Type B pancreatic cell (in vitro differentiated cells): ENCODE data around the gene MRM2. TPM values are rescaled to one million over a fixed set of nuclear protein-coding genes. Genes with fewer than 3 reads are reported as not detected.

Experiments used
- DNase-seq: peaks from one replicate; pipeline ENCODE4 v3.0.0; 2021; ENCODE audit warnings: mixed read lengths; ENCODE audit not compliant: unreplicated experiment; ENCODE audit errors: extremely low spot score
- H3K27ac Mint-ChIP-seq: 2 replicates; pipeline ENCODE4 v1.8.0; 2021; ENCODE audit warnings: mild to moderate bottlenecking, mixed read lengths
- H3K27me3 Mint-ChIP-seq: 2 replicates; pipeline ENCODE4 v1.8.0; 2021; ENCODE audit warnings: mixed read lengths
- H3K36me3 Mint-ChIP-seq: 2 replicates; pipeline ENCODE4 v1.8.0; 2021; ENCODE audit warnings: mixed read lengths
- H3K4me1 Mint-ChIP-seq: one replicate; pipeline ENCODE4 v1.8.0; 2021; ENCODE audit warnings: mixed read lengths; ENCODE audit not compliant: unreplicated experiment
- H3K4me3 Mint-ChIP-seq: 2 replicates; pipeline ENCODE4 v1.8.0; 2021; ENCODE audit warnings: mild to moderate bottlenecking, mixed read lengths
- H3K9me3 Mint-ChIP-seq: 2 replicates; pipeline ENCODE4 v1.8.0; 2021; ENCODE audit warnings: mixed read lengths
- CTCF ChIP-seq: fragments of 200-600 bp; sonication (generic); conservative IDR thresholded peaks from 2 replicates; pipeline ENCODE4 v1.5.0; 2021; ENCODE audit warnings: antibody characterized with exemption, mild to moderate bottlenecking
- total RNA-seq: library from RNA; stranded (reverse); gene quantifications from 2 replicates; pipeline ENCODE4 v1.2.1, GENCODE V29; 2021; ENCODE audit warnings: low replicate concordance

Gene MRM2
- total RNA-seq, 1 donor from 2014 or later = 35.3 TPM

- H3K4me3 Mint-ChIP-seq = no peak overlapping the region
- H3K4me1 Mint-ChIP-seq = no peaks in the 10 kb centered on the region
- H3K9me3 Mint-ChIP-seq = no peaks in the 10 kb centered on the region
- peaks cover 5% of the 10 kb centered on the region for H3K36me3 Mint-ChIP-seq
- no peak for TF ChIP-seq CTCF
- no peak for DNase-seq
- H3K27me3 Mint-ChIP-seq = no peaks in the 10 kb centered on the region
- H3K27ac Mint-ChIP-seq = no peak overlapping the region
Measured at GRCh38 chr7:2263176-2263575, 21.2 kb upstream of the MRM2 start.

GRCh38 chr7:2261611-2262010 lies 19.6 kb upstream of the MRM2 start:
- no peak overlapping the region for H3K4me3 Mint-ChIP-seq
- peaks cover 5% of the 10 kb centered on the region for H3K36me3 Mint-ChIP-seq
- H3K4me1 Mint-ChIP-seq = no peaks in the 10 kb centered on the region
- TF ChIP-seq CTCF = no peak
- no peak overlapping the region for H3K27ac Mint-ChIP-seq
- DNase-seq = no peak
- H3K27me3 Mint-ChIP-seq = no peaks in the 10 kb centered on the region
- no peaks in the 10 kb centered on the region for H3K9me3 Mint-ChIP-seq

GRCh38 chr7:2260820-2261219 lies 18.8 kb upstream of the MRM2 start:
- Mint-ChIP-seq H3K4me1 (no peaks in the 10 kb centered on the region), H3K27me3 (no peaks in the 10 kb centered on the region), H3K4me3 (no peak overlapping the region), H3K36me3 (peaks cover 5% of the 10 kb centered on the region), H3K27ac (no peak overlapping the region), H3K9me3 (no peaks in the 10 kb centered on the region)
- no peak for TF ChIP-seq CTCF
- DNase-seq = no peak

- Mint-ChIP-seq H3K27me3 (no peaks in the 10 kb centered on the region), H3K4me3 (no peak overlapping the region), H3K36me3 (peaks cover 8% of the 10 kb centered on the region), H3K4me1 (no peaks in the 10 kb centered on the region), H3K27ac (no peak overlapping the region), H3K9me3 (no peaks in the 10 kb centered on the region)
- no peak for TF ChIP-seq CTCF
- DNase-seq = no peak
Measured at GRCh38 chr7:2259480-2259879, 17.5 kb upstream of the MRM2 start.

- no peak for TF ChIP-seq CTCF
- H3K9me3 Mint-ChIP-seq = no peaks in the 10 kb centered on the region
- no peaks in the 10 kb centered on the region for H3K27me3 Mint-ChIP-seq
- no peak overlapping the region for H3K4me3 Mint-ChIP-seq
- no peaks in the 10 kb centered on the region for H3K4me1 Mint-ChIP-seq
- no peak for DNase-seq
- H3K36me3 Mint-ChIP-seq = peaks cover 3% of the 10 kb centered on the region
- no peak overlapping the region for H3K27ac Mint-ChIP-seq
Measured at GRCh38 chr7:2258661-2259365, 16.8 kb upstream of the MRM2 start.
